Neural progenitor cell (in vitro differentiated cells): ENCODE results near the gene C22orf39.

Experiments
- CTCF ChIP-seq: fragments of 200-600 bp; sonication (generic); IDR thresholded peaks from 2 replicates; pipeline ENCODE4 v1.5.1; 2017; ENCODE audit warnings: antibody characterized with exemption, mild to moderate bottlenecking
- EZH2 ChIP-seq: fragments of 200-600 bp; sonication (generic); IDR thresholded peaks from 2 replicates; pipeline ENCODE4 v1.6.1; 2017; ENCODE audit warnings: antibody characterized with exemption, mild to moderate bottlenecking, moderate library complexity

GRCh38 chr22:19420321-19420720 lies 27.2 kb downstream of the C22orf39 start:
- no peak for TF ChIP-seq CTCF
- no peak for TF ChIP-seq EZH2
